ENCODE results near the gene TCFL5. TPM values are rescaled to one million over a fixed set of nuclear protein-coding genes. Genes with fewer than 3 reads are reported as not detected.

The TCFL5 gene
- total RNA-seq, 4 donors from 2014 or later = 12.3 to 29.7 (median 18.8) TPM

DNA sequence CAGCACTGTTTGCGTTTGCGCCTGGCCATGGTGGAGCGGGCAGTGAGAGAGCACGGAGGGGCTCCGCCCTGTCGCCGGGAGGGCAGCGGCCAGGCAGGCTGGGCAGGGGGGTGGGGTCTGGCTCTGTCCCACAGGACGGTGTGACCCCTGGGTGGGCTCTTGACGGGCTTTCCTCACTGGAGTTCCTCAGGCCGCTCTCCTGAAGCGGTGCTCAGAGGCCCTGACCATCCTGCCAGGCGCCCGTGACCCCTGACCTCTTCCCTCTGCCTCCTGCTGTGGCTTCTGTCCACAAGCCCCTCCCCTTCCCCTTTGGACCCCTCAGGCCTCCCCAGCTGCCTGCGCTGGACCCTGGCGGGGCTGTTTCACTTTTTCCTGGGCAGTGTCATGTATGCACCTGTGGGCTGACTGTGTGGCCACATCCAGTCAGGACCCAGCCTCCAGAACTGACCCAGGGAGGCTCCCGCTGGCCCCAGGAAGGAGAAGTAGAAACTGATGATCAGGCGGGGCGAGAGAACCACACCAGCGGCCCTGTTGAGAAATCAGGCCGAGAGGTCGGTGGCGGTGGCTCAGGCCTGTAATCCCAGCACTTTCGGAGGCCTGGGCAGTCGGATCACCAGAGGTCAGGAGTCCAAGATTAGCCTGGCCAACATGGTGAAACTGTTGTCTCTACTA, 55.8 kb downstream of the TCFL5 start:
- Histone ChIP-seq H3K4me3 (peak overlapping the region; percentile 86 to 100 (median 96)), H3K27ac (replicated peaks in 1 of 4) (peak overlapping the region; percentile 88 to 93 (median 92)), H3K27me3 (no peaks in the 10 kb centered on the region), H3K9me3 (no peaks in the 10 kb centered on the region), H3K36me3 (peaks cover 35 to 50% (median 44%) of the 10 kb centered on the region in 4 donors), H3K4me1 (peaks cover 37 to 48% (median 40%) of the 10 kb centered on the region in 4 donors)
- peak in 1 of 2 donors; percentile 17 for TF ChIP-seq POLR2AphosphoS5 (IDR thresholded peaks at IDR 0.05)
- TF ChIP-seq, protein P1, sequence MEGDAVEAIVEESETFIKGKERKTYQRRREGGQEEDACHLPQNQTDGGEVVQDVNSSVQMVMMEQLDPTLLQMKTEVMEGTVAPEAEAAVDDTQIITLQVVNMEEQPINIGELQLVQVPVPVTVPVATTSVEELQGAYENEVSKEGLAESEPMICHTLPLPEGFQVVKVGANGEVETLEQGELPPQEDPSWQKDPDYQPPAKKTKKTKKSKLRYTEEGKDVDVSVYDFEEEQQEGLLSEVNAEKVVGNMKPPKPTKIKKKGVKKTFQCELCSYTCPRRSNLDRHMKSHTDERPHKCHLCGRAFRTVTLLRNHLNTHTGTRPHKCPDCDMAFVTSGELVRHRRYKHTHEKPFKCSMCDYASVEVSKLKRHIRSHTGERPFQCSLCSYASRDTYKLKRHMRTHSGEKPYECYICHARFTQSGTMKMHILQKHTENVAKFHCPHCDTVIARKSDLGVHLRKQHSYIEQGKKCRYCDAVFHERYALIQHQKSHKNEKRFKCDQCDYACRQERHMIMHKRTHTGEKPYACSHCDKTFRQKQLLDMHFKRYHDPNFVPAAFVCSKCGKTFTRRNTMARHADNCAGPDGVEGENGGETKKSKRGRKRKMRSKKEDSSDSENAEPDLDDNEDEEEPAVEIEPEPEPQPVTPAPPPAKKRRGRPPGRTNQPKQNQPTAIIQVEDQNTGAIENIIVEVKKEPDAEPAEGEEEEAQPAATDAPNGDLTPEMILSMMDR (IDR thresholded peaks at IDR 0.05) = no peak
- intact Hi-C loops (cut with DNase I) = no loop called here
- 65% methylated on average over 9 of the region's 25 CpGs for WGBS
- no peak for DNase-seq (ENCODE audit: extremely low spot score)

DNA sequence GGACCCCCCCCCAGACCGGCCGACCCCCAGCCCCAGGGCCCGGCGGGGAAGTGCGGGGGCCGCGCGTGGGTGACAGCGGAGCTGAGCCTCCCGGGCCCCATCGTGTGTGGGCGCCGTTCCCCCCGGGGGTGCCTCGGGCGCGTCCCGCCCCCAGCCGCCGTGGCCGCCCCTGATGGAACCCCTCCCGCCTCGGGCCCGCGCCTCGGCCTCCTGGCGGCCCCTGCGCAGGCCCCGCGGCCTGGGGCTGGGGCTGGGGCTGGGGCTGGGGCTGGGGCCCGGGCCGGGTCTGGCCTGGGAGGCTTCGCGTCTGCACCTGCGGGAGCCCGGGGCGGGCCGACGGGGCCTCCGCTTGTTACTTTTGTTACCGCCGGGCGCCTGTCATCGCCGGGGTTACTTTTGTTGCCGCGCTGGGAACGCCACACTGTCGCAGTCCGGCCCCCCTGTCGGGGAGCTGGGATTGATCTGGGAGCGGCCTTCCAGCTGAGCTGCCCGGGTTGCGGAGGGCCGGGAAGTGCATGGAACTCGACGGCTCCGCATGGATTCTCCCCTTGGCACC, 56.4 kb downstream of the TCFL5 start:
- TF ChIP-seq, protein P1 (IDR thresholded peaks at IDR 0.05) = no peak
- TF ChIP-seq POLR2AphosphoS5 (IDR thresholded peaks at IDR 0.05) (no peak), POLR2A (IDR thresholded peaks at IDR 0.05; ENCODE audit: low read depth) (no peak), EP300 (IDR thresholded peaks at IDR 0.05) (no peak)

DNA sequence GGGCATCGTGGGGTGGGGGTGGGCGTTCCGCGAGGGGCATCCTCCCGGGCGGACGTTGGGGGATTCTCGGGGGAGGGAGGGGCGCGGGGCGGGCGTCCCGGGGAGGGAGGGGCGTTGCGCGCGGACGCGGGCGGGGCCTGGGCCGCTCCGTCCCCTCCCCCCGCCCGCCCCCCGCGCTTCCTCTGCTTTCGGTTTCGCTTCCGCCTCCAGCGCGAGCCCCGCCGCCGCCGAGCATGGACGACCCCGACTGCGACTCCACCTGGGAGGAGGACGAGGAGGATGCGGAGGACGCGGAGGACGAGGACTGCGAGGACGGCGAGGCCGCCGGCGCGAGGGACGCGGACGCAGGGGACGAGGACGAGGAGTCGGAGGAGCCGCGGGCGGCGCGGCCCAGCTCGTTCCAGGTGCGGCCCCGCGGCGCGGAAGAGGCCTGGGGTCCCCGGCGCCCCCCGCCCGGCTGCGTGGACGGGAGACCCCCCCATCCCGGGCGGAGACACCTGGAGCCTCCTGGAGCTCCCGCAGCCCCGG, 56.9 kb downstream of the TCFL5 start, which contains the start of gene OGFR:
TSS of gene OGFR (plus strand) at position 209 of the 528 bp plus-strand sequence. CDS start at position 234, 25 bp downstream.
- Histone ChIP-seq H3K27me3 (no peaks in the 10 kb centered on the region), H3K9me3 (no peaks in the 10 kb centered on the region), H3K4me3 (peak within 1 kb of the TSS; percentile 86 to 100 (median 96)), H3K27ac (replicated peaks in 1 of 4) (peak within 1 kb of the TSS; percentile 88 to 93 (median 92)), H3K36me3 (peaks cover 34 to 50% (median 43%) of the 10 kb centered on the region in 4 donors), H3K4me1 (peaks cover 37 to 49% (median 39%) of the 10 kb centered on the region in 4 donors)
- DNase-seq (ENCODE audit: extremely low spot score) = no peak
- intact Hi-C loops (cut with DNase I) = no loop called here
- WGBS = no CpG with 5 or more reads among the region's 77 CpGs
- peak; percentile 80 to 91 for TF ChIP-seq POLR2AphosphoS5 (IDR thresholded peaks at IDR 0.05)
- peak; percentile 21 for TF ChIP-seq POLR2A (IDR thresholded peaks at IDR 0.05; ENCODE audit: low read depth)
- TF ChIP-seq, protein P1 (IDR thresholded peaks at IDR 0.05) = no peak

More for the DNA sequence above, 56.4 kb downstream of the TCFL5 start:
- Histone ChIP-seq H3K9me3 (no peaks in the 10 kb centered on the region), H3K4me3 (peak overlapping the region; percentile 86 to 100 (median 96)), H3K4me1 (peaks cover 37 to 49% (median 40%) of the 10 kb centered on the region in 4 donors), H3K27me3 (no peaks in the 10 kb centered on the region), H3K27ac (replicated peaks in 1 of 4) (peak overlapping the region; percentile 88 to 93 (median 92)), H3K36me3 (peaks cover 34 to 50% (median 44%) of the 10 kb centered on the region in 4 donors)
- no CpG with 5 or more reads among the region's 58 CpGs for WGBS
- DNase-seq (ENCODE audit: extremely low spot score) = no peak
- intact Hi-C loops (cut with DNase I) = no loop called here

DNA sequence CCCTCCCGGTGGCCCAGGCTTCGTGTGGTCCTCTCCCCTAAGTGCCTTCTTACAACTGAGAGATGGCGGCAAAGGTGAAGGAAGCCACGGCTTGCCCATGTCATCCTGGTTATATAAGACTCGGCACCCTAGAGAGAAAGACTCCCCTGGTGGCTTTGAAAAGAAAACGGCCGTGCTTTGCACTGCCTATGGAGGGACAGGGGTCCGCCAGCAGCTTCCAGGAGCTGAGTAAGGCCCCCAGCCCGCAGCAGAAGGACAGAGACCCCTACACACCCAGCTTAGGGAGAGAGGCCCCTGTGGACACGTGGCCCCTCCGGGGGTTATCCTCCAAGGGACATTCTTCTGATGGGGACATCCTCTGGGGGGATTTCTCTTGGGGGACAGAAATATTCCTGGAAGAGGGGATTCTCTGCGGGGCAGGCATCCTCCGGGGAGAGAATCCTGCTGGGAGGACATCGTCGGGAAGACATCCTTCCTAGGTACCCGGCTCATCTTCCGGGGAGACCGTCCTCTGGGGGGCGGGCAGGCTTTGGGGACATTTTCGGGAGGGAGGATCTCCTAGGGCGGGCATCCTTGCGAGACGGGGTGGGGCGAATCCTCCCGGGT, 57.5 kb downstream of the TCFL5 start:
- intact Hi-C loops (cut with DNase I) = no loop called here
- H3K27me3 ChIP-seq = no peaks in the 10 kb centered on the region
- no peaks in the 10 kb centered on the region for H3K9me3 ChIP-seq
- no peak for DNase-seq (ENCODE audit: extremely low spot score)
- peaks cover 36 to 49% (median 38%) of the 10 kb centered on the region in 4 donors for H3K4me1 ChIP-seq
- peak overlapping the region; percentile 88 to 93 (median 92) for H3K27ac ChIP-seq (replicated peaks in 1 of 4)
- peaks cover 34 to 50% (median 43%) of the 10 kb centered on the region in 4 donors for H3K36me3 ChIP-seq
- WGBS = 30% methylated on average over 7 of the region's 25 CpGs
- TF ChIP-seq POLR2AphosphoS5 (IDR thresholded peaks at IDR 0.05) (no peak), POLR2A (IDR thresholded peaks at IDR 0.05; ENCODE audit: low read depth) (no peak), EP300 (IDR thresholded peaks at IDR 0.05) (no peak)
- TF ChIP-seq, protein P1 (IDR thresholded peaks at IDR 0.05) = no peak
- H3K4me3 ChIP-seq = peak overlapping the region; percentile 86 to 100 (median 96)
